ENCODE results near the gene CARNS1. TPM values are rescaled to one million over a fixed set of nuclear protein-coding genes. Genes with fewer than 3 reads are reported as not detected.
A peak's percentile ranks its signal among the peaks of the same experiment; 100 is the strongest.

The CARNS1 gene
- total and polyA plus RNA-seq, 10 donors: 1.0 to 4.4 (median 2.0) TPM

DNA sequence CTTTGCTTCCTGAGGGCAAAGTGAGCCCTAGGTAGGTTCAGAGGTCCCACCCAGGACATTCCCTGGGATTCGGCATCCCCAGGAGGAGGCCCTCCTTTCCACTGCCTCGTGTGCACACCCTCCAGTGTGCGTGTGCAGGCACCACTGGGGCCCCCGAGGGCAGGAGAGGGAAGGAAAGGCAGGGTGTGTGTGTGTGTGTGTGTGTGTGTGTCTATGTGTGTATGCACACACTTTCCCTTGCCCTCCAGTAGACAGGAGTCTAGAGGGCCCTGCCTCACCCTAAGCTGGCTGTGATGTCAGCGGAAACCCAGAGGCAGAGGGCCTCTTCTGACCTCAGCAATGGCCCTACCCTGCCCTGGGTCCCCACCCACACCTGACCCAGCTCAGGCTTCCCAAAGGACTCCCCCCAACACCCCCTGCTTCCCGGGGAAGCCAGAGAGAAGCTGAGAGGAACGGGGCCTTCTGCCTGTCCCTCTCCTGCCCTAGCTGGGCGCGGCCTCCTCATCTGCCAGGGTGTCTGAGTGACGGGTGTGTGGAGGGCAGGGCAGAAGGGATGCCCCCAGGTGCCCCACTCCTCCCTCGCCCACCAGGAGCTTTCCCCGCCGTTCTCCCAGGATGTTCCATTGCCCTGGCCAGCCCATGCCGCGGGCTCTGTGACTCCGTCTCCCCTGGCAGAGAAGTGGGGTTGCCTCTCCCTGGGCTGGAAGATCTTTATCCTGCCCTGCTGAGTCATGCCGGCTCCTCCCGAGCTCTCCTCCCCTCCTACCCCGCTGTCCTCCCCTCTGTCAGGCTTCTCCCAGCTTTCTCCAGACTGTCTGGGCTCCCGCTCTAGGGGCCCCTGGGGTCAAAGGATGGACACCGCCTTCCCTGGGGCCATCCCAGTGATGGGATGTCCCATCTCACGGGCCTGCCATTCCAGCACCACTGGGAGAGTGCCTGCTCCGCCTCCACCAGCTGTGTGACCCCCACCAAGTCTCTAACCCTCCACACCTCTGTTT lies 36.1 kb upstream of the CARNS1 start:
- Histone ChIP-seq H3K27me3 (replicated peaks in 1 of 7) (peaks cover 0 to 3% (median 0%) of the 10 kb centered on the region in 7 donors), H3K4me3 (no peak overlapping the region), H3K4me1 (peaks cover 11 to 61% (median 34%) of the 10 kb centered on the region in 6 donors), H3K27ac (peak overlapping the region in 1 of 8 donors; percentile 47), H3K36me3 (no peaks in the 10 kb centered on the region), H3K9me3 (no peaks in the 10 kb centered on the region)
- no peak for DNase-seq
- 65 to 83% (median 75%) methylated on average over 20 to 23 of the region's 23 CpGs for WGBS, 5 donors
- TF ChIP-seq, protein P1, sequence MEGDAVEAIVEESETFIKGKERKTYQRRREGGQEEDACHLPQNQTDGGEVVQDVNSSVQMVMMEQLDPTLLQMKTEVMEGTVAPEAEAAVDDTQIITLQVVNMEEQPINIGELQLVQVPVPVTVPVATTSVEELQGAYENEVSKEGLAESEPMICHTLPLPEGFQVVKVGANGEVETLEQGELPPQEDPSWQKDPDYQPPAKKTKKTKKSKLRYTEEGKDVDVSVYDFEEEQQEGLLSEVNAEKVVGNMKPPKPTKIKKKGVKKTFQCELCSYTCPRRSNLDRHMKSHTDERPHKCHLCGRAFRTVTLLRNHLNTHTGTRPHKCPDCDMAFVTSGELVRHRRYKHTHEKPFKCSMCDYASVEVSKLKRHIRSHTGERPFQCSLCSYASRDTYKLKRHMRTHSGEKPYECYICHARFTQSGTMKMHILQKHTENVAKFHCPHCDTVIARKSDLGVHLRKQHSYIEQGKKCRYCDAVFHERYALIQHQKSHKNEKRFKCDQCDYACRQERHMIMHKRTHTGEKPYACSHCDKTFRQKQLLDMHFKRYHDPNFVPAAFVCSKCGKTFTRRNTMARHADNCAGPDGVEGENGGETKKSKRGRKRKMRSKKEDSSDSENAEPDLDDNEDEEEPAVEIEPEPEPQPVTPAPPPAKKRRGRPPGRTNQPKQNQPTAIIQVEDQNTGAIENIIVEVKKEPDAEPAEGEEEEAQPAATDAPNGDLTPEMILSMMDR (IDR thresholded peaks at IDR 0.05 in 8 of 11, conservative IDR thresholded peaks at IDR 0.05 in 3 of 11): no peak
- TF ChIP-seq POLR2AphosphoS5 (IDR thresholded peaks at IDR 0.05) (no peak), POLR2A (IDR thresholded peaks at IDR 0.05) (no peak)
- intact Hi-C loops (cut with DNase I; ENCODE audit: low total_unique reads): loop anchor here (5.0 to 10.0 kb wide), 2 partner anchors 32 to 125 kb away; no protein-coding TSS in a partner anchor

DNA sequence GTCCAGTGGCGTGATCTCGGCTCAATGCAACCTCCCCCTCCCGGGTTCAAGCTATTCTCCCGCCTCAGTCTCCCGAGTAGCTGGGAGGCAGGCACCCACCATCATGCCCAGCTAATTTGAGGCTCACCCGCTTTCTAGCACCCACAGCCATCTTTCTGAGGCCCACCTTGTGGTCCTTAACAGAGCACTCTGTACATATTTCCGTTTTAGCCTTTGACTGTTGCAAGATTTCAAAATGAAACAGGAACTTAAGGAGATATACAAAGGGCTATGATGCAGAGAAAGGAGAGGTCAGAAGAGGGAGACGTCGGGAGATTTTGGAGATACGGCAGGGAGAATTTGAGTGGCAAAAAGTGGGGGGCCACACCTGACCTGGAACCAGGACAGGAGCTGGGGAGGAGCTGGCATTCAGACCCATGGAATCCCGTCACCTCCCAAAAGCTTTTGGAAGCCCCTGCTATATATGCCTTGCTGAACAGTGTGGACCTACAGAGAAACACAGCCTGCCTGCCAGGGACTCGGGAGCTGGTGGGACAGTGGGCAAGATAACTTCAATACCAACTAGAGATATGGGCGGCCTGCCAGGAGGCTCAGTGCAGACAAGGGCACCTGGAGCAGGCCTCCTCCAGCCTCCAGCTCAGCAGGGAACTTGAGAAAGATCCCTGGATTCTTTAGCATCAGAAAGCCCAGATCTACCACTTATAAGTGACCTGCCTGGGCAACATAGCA lies 34.1 kb upstream of the CARNS1 start:
- Histone ChIP-seq H3K27ac (peak overlapping the region; percentile 57 to 89 (median 80)), H3K4me1 (peaks cover 8 to 43% (median 25%) of the 10 kb centered on the region in 6 donors), H3K4me3 (peak overlapping the region in 1 of 8 donors; percentile 32), H3K27me3 (replicated peaks in 1 of 7) (no peaks in the 10 kb centered on the region), H3K36me3 (no peaks in the 10 kb centered on the region), H3K9me3 (no peaks in the 10 kb centered on the region)
- TF ChIP-seq POLR2AphosphoS5 (IDR thresholded peaks at IDR 0.05) (peak in 1 of 3 donors; percentile 23), POLR2A (IDR thresholded peaks at IDR 0.05) (no peak)
- TF ChIP-seq, protein P1 (IDR thresholded peaks at IDR 0.05 in 8 of 11, conservative IDR thresholded peaks at IDR 0.05 in 3 of 11): peak in 2 of 11 experiments; percentile 17 to 23
- intact Hi-C loops (cut with DNase I; ENCODE audit: low total_unique reads): loop anchor here (5.0 to 10.0 kb wide), 2 partner anchors 34 to 127 kb away; no protein-coding TSS in a partner anchor
- no peak for DNase-seq
- WGBS, 5 donors: 42 to 59% (median 52%) methylated on average over 12 to 13 of the region's 13 CpGs

DNA sequence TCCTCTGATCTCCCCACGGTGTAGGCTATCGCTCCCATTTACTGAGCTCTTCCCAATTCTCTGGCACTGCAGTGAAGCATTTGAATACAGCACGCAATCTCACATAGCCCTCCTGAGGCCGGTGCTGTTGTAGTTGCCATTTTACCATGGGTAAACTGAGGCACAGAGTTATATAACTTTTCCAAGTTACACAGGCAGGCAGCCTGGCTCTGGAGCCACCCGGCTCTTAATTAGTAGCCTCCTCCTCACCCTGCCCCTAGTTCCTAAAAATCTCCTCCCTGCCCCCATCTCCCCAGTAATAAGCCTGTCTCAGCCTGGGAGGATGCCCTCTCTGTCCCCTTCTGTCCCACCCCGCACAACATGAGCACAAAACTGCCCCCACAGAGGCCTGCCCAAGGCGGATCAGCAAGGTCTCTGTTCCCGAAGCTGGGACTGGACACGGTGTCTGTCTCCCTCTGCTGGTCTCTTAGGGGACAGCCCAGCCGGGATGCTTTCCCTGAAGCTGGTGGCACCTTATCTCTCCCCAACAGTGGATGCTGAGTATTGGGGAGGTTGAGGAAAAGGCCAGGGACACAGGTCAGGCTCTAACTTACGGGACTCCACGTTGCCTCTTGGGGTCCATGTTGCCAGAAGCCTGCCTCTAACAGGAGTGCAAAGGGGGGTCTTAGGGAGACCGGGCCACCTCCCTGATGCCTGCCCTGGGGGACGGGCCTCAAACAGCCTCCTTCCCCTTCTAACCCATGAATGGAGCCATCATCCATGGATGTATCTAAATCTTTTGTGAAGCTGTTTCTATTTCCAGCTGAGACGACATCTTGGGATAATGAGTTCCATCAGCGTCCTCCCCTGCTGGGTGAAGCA lies 33.0 kb upstream of the CARNS1 start:
- 45 to 49% (median 45%) methylated on average over 16 of the region's 16 CpGs for WGBS, 5 donors
- DNase-seq: peak; percentile 94
- Histone ChIP-seq H3K4me1 (peaks cover 8 to 49% (median 25%) of the 10 kb centered on the region in 6 donors), H3K27me3 (replicated peaks in 1 of 7) (no peaks in the 10 kb centered on the region), H3K4me3 (no peak overlapping the region), H3K27ac (peak overlapping the region in 3 of 8 donors; percentile 12 to 87 (median 82)), H3K36me3 (no peaks in the 10 kb centered on the region), H3K9me3 (no peaks in the 10 kb centered on the region)
- TF ChIP-seq, protein P1 (IDR thresholded peaks at IDR 0.05 in 8 of 11, conservative IDR thresholded peaks at IDR 0.05 in 3 of 11): peak; percentile 95 to 98 (median 97)
- TF ChIP-seq POLR2AphosphoS5 (IDR thresholded peaks at IDR 0.05) (peak in 2 of 3 donors; percentile 15 to 52), POLR2A (IDR thresholded peaks at IDR 0.05) (no peak)
- intact Hi-C loops (cut with DNase I; ENCODE audit: low total_unique reads): loop anchor here (5.0 to 10.0 kb wide), 2 partner anchors 35 to 128 kb away; no protein-coding TSS in a partner anchor

Measured in spleen (tissue), 11 donors.